CD14-positive monocyte (primary cell): ENCODE results near the gene SNX13. TPM values are rescaled to one million over a fixed set of nuclear protein-coding genes. Genes with fewer than 3 reads are reported as not detected.

ENCODE experiments used
- DNase-seq, 3 donors: peaks; one replicate each; pipeline ENCODE4 v3.0.0-alpha.2; 2011 to 2022
- H2AFZ ChIP-seq: 2 replicates; pipeline ENCODE4 v1.6.0; 2012; ENCODE audit warnings: mild to moderate bottlenecking, low read depth, low read length, inconsistent platforms; ENCODE audit not compliant: insufficient read depth, poor library complexity, severe bottlenecking
- H3K27ac ChIP-seq, 2 donors: 1 replicate in 1 of 2; 2 replicates in 1 of 2; pipeline ENCODE4 v1.5.1; 2012 to 2013; ENCODE audit warnings: low read length in 2 of 2, control low read depth in 1 of 2, inconsistent platforms in 1 of 2, low read depth in 1 of 2, mild to moderate bottlenecking in 1 of 2
- H3K27me3 ChIP-seq, 2 donors: one replicate each; pipeline versions ENCODE4 v1.6.0 to v1.6.1; 2011 to 2013; ENCODE audit warnings: low read length in 2 of 2; ENCODE audit not compliant: control insufficient read depth in 2 of 2, insufficient read depth in 2 of 2
- H3K36me3 ChIP-seq, 2 donors: replicated peaks in 1 of 2; 1 replicate in 1 of 2; 2 replicates in 1 of 2; pipeline versions ENCODE4 v1.5.1 to v1.6.1; 2012 to 2013; ENCODE audit warnings: low read length in 2 of 2, control low read depth in 1 of 2, inconsistent platforms in 1 of 2, mild to moderate bottlenecking in 1 of 2; ENCODE audit not compliant: insufficient read depth in 2 of 2, control insufficient read depth in 1 of 2
- H3K4me1 ChIP-seq, 2 donors: 1 replicate in 1 of 2; 2 replicates in 1 of 2; pipeline versions ENCODE4 v1.5.1 to v1.6.1; 2012 to 2013; ENCODE audit warnings: low read length in 2 of 2, control low read depth in 1 of 2, inconsistent platforms in 1 of 2, mild to moderate bottlenecking in 1 of 2, moderate library complexity in 1 of 2; ENCODE audit not compliant: insufficient read depth in 2 of 2, control insufficient read depth in 1 of 2
- H3K4me2 ChIP-seq: replicated peaks from 2 replicates; pipeline ENCODE3; 2012; ENCODE audit warnings: low read length, moderate library complexity, mild to moderate bottlenecking; ENCODE audit not compliant: poor library complexity, severe bottlenecking; ENCODE audit errors: extremely low read depth
- H3K4me3 ChIP-seq, 3 experiments: fragments of 200-600 bp in 1 of 3; sonication (generic) in 1 of 3; replicated peaks in 1 of 3; 1 replicate in 2 of 3; 2 replicates in 1 of 3; pipeline ENCODE4 v1.5.1; 2011 to 2013; ENCODE audit warnings: low read length in 3 of 3, mild to moderate bottlenecking in 3 of 3, control low read depth in 2 of 3, low read depth in 2 of 3, inconsistent platforms in 1 of 3, moderate library complexity in 1 of 3
- H3K79me2 ChIP-seq: 2 replicates; pipeline ENCODE4 v1.6.0; 2012; ENCODE audit warnings: mild to moderate bottlenecking, control low read depth, inconsistent platforms, low read length, moderate library complexity; ENCODE audit not compliant: insufficient read depth
- H3K9ac ChIP-seq: 2 replicates; pipeline ENCODE4 v1.6.0; 2017; ENCODE audit warnings: low read length, mild to moderate bottlenecking; ENCODE audit not compliant: insufficient read depth, poor library complexity, severe bottlenecking
- H3K9me3 ChIP-seq, 2 donors: replicated peaks in 1 of 2; 1 replicate in 1 of 2; 2 replicates in 1 of 2; pipeline versions ENCODE4 v1.5.1 to v1.6.1; 2012 to 2013; ENCODE audit warnings: low read length in 2 of 2, control low read depth in 1 of 2; ENCODE audit not compliant: control insufficient read depth in 1 of 2, insufficient read depth in 1 of 2
- H4K20me1 ChIP-seq: 2 replicates; pipeline ENCODE4 v1.6.0; 2012; ENCODE audit warnings: mild to moderate bottlenecking, low read length, control low read depth, moderate library complexity; ENCODE audit not compliant: insufficient read depth
- H3K27ac Mint-ChIP-seq, 7 donors: one replicate each; pipeline ENCODE4 v1.8.0; 2020; ENCODE audit warnings: mild to moderate bottlenecking in 7 of 7, mixed read lengths in 7 of 7, moderate library complexity in 6 of 7, inconsistent platforms in 2 of 7
- H3K27me3 Mint-ChIP-seq, 3 donors: one replicate each; pipeline ENCODE4 v1.8.0; 2021 to 2022; ENCODE audit warnings: low read depth in 3 of 3, mild to moderate bottlenecking in 3 of 3, mixed read lengths in 3 of 3, moderate library complexity in 3 of 3, inconsistent platforms in 1 of 3
- H3K36me3 Mint-ChIP-seq, 2 donors: one replicate each; pipeline ENCODE4 v1.8.0; 2020; ENCODE audit warnings: mixed read lengths in 2 of 2, inconsistent platforms in 1 of 2, mild to moderate bottlenecking in 1 of 2
- H3K4me1 Mint-ChIP-seq: one replicate; pipeline ENCODE4 v1.8.0; 2020; ENCODE audit warnings: mild to moderate bottlenecking, mixed read lengths
- H3K4me3 Mint-ChIP-seq, 2 donors: one replicate each; pipeline ENCODE4 v1.8.0; 2020; ENCODE audit warnings: mild to moderate bottlenecking in 2 of 2, mixed read lengths in 2 of 2, moderate library complexity in 1 of 2
- H3K9me3 Mint-ChIP-seq, 7 donors: one replicate each; pipeline ENCODE4 v1.8.0; 2020 to 2022; ENCODE audit warnings: mixed read lengths in 7 of 7, mild to moderate bottlenecking in 6 of 7, moderate library complexity in 6 of 7, inconsistent platforms in 2 of 7
- CTCF ChIP-seq: fragments of 200-600 bp; IDR thresholded peaks from one replicate; pipeline ENCODE4 v1.8.0; 2022; ENCODE audit warnings: antibody characterized with exemption, mild to moderate bottlenecking
- WGBS: methylation state at CpG from one replicate; pipeline ENCODE4 v1.1.5; 2013; ENCODE audit warnings: missing lambda C conversion rate; ENCODE audit not compliant: insufficient coverage; 5-methylcytosine and 5-hydroxymethylcytosine counted together
- intact Hi-C, 2 donors: fragments of 100-400 bp; cut with micrococcal nuclease; formaldehyde crosslinking; loops; one replicate each; pipeline versions ENCODE4 v1.15.0 to v1.15.1; 2023
- polyA plus RNA-seq, 3 donors: library from polyadenylated mRNA; depleted of rRNA in 1 of 3; unstranded in 2 of 3; stranded (reverse) in 1 of 3; fragments of 300-500 nt in 2 of 3; fragments of >200 nt in 1 of 3; fragmentation: Illumina TruSeq in 2 of 3; gene quantifications; 1 replicate in 2 of 3; 2 replicates in 1 of 3; pipeline ENCODE4 v1.2.3, GENCODE V29; 2012 to 2021

Gene SNX13
- polyA plus RNA-seq, 3 donors = 12.1 to 31.3 (median 17.4) TPM

GRCh38 chr7:17984288-17984687 lies 44.0 kb upstream of the SNX13 start:
- Mint-ChIP-seq H3K27ac (peak overlapping the region; percentile 43 to 94 (median 90)), H3K4me3 (no peak overlapping the region), H3K27me3 (peaks cover 0 to 1% (median 0%) of the 10 kb centered on the region in 3 donors), H3K4me1 (peaks cover 10% of the 10 kb centered on the region), H3K9me3 (peaks cover 0 to 9% (median 0%) of the 10 kb centered on the region in 7 donors), H3K36me3 (no peaks in the 10 kb centered on the region)
- Histone ChIP-seq H3K27ac (peak overlapping the region in 1 of 2 donors; percentile 87), H3K4me2 (no peak overlapping the region), H3K9me3 (no peaks in the 10 kb centered on the region), H3K9ac (no peak overlapping the region), H3K4me3 (no peak overlapping the region), H3K79me2 (no peaks in the 10 kb centered on the region), H2AFZ (no peak overlapping the region), H3K4me1 (peaks cover 7 to 14% of the 10 kb centered on the region in 2 donors), H3K36me3 (no peaks in the 10 kb centered on the region), H3K27me3 (no peaks in the 10 kb centered on the region), H4K20me1 (no peaks in the 10 kb centered on the region)
- no CpG with 5 or more reads among the region's 1 CpG for WGBS
- no peak for TF ChIP-seq CTCF
- no peak for DNase-seq
- intact Hi-C loops = no loop called here

DNA sequence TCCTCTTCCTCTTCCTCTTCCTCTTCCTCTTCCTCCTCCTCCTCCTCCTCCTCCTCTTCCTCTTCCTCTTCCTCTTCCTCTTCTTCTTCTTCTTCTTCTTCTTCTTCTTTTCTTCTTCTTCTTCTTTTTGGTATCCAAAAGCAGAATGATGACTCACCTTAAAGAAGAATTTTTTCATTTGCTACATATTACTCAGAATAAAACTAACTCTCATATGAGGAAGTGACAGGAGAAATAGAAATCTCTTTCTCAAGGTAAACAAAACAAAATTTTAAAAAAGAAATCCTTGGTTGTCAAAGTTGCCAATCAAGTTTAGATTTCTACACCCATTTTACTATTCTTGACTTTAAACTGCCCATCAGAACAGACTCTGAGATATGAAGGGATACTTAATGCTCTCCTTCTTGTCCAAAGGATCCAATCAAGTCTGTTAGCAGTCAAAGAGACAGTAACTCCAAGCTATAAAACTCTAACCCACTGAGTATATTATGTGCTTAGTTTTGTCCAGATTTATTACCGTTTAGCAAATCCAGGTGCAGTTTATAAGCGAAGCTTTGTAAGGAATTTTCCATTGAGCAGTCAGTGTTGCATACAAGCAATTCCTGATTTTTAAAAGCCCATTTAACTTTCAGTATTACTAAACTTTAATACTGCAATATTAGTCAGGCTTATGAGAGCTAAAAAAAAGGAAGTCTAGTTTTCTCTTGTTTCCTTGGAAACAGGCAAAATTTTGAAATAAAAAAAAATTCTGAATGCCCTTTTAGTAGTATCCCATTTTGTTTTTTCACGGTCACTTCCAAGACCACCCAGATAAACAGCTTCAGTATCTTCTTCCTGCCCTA lies 43.1 kb upstream of the SNX13 start:
- Histone ChIP-seq H3K36me3 (no peaks in the 10 kb centered on the region), H3K4me2 (peak overlapping the region; percentile 27), H3K4me1 (peaks cover 7 to 14% of the 10 kb centered on the region in 2 donors), H3K4me3 (no peak overlapping the region), H3K79me2 (no peaks in the 10 kb centered on the region), H3K27ac (peak overlapping the region in 1 of 2 donors; percentile 87), H3K9me3 (no peaks in the 10 kb centered on the region), H3K9ac (no peak overlapping the region), H4K20me1 (no peaks in the 10 kb centered on the region), H3K27me3 (no peaks in the 10 kb centered on the region), H2AFZ (no peak overlapping the region)
- no peak for TF ChIP-seq CTCF
- peaks cover 0 to 1% (median 0%) of the 10 kb centered on the region in 3 donors for H3K27me3 Mint-ChIP-seq
- intact Hi-C loops = no loop called here
- peak overlapping the region; percentile 81 to 94 (median 90) for H3K27ac Mint-ChIP-seq
- WGBS = no CpG with 5 or more reads among the region's 3 CpGs
- H3K36me3 Mint-ChIP-seq = no peaks in the 10 kb centered on the region
- DNase-seq = peak; percentile 23 to 72 (median 50)
- H3K9me3 Mint-ChIP-seq = peaks cover 0 to 9% (median 0%) of the 10 kb centered on the region in 7 donors
- no peak overlapping the region for H3K4me3 Mint-ChIP-seq
- H3K4me1 Mint-ChIP-seq = peaks cover 10% of the 10 kb centered on the region
